Pulmonary artery endothelial cell (primary cell): ENCODE measurements around the gene SH3RF1. TPM values are rescaled to one million over a fixed set of nuclear protein-coding genes. Genes with fewer than 3 reads are reported as not detected.
A peak's percentile ranks its signal among the peaks of the same experiment; 100 is the strongest.

Experiments used
- DNase-seq: peaks from one replicate; pipeline ENCODE4 v3.0.0-alpha.2; 2011; ENCODE audit warnings: low read depth, low spot score
- total RNA-seq: library from RNA; depleted of rRNA; stranded (reverse); fragments of >200 nt; gene quantifications from 2 replicates; pipeline ENCODE4 v1.2.3, GENCODE V29; 2014

SH3RF1 gene
- total RNA-seq, 1 donor from 2014 or later, result 18.4 TPM

GRCh38 chr4:169108303-169108702 lies 162.5 kb downstream of the SH3RF1 start:
- DNase-seq, result no peak

- DNase-seq, result no peak
These were observed 163.2 kb downstream of the SH3RF1 start for GRCh38 chr4:169107528-169107927.

- DNase-seq, result no peak
These were observed 164.0 kb downstream of the SH3RF1 start for GRCh38 chr4:169106696-169107229.

- DNase-seq, result no peak
These were observed 165.1 kb downstream of the SH3RF1 start for GRCh38 chr4:169105620-169106019.

- DNase-seq, result no peak
These were observed 166.8 kb downstream of the SH3RF1 start for GRCh38 chr4:169103966-169104412.

- DNase-seq, result no peak
These were observed 168.7 kb downstream of the SH3RF1 start for GRCh38 chr4:169102026-169102425.

GRCh38 chr4:169100670-169101101 lies 170.1 kb downstream of the SH3RF1 start:
- no peak for DNase-seq

GRCh38 chr4:169099771-169100180 lies 171.0 kb downstream of the SH3RF1 start:
- no peak for DNase-seq

- no peak for DNase-seq
These were observed 171.6 kb downstream of the SH3RF1 start for GRCh38 chr4:169098969-169099690.

GRCh38 chr4:169098532-169098931 lies 172.2 kb downstream of the SH3RF1 start:
- peak; percentile 83 for DNase-seq

GRCh38 chr4:169098054-169098497 lies 172.7 kb downstream of the SH3RF1 start:
- DNase-seq, result no peak

- no peak for DNase-seq
These were observed 174.5 kb downstream of the SH3RF1 start for GRCh38 chr4:169096221-169096620.

- no peak for DNase-seq
These were observed 176.0 kb downstream of the SH3RF1 start for GRCh38 chr4:169094656-169095231.

GRCh38 chr4:169092889-169093522 lies 177.8 kb downstream of the SH3RF1 start:
- no peak for DNase-seq

- no peak for DNase-seq
These were observed 180.1 kb downstream of the SH3RF1 start for GRCh38 chr4:169090484-169091215.

GRCh38 chr4:169089004-169089403 lies 181.8 kb downstream of the SH3RF1 start:
- no peak for DNase-seq

- DNase-seq, result no peak
These were observed 185.8 kb downstream of the SH3RF1 start for GRCh38 chr4:169084954-169085353.

- no peak for DNase-seq
These were observed 189.8 kb downstream of the SH3RF1 start for GRCh38 chr4:169080981-169081380.

GRCh38 chr4:169079942-169080827 lies 190.6 kb downstream of the SH3RF1 start:
- no peak for DNase-seq

- no peak for DNase-seq
These were observed 196.6 kb downstream of the SH3RF1 start for GRCh38 chr4:169074117-169074516.
